ENCODE data around the gene KCNJ16.

DNA sequence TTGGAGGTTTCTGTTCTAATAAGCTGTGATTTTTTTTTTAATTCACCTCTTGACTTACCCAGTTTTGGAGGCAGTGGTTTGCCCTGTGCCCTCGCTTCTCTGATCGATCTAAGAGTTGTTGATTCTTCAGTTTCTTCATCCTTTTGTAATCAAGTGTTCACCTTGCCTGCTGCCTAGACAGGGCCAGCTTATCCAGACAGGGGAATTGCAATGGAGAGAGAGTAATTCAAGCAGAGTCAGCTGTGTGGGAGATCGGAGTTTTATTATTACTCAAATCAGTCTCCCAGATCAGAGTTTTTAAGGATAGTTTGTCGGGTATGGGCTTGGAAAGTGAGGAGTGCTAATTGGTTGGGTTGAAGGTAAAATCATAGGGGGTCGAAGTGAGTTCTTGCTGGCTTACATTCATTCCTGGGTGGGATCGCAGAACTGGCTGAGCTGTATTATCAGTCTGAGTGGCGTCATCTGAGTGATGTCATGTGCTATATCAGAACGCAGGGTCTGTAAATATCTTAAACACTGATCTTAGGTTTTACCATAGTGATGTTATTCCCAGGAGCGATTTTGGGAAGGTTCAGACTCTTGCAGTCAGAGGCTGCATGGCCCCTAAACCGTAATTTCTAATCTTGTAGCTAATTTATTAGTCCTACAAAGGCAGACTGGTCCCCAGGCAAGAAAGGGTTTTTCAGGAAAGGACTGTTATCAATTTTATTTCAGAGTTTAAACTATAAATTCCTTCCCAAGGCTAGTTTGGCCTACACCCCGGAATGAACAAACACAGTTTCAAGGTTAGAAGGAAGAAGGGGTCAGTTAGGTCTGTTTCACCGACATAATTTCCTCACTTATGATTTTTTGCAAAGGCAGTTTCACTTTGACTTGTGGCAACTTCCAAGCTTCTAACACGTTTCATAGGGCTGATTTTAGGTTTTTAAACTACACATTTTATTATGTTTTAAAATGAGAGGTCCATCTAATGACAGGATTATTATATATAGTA, 21.5 kb upstream of the KCNJ16 start:
- TF ChIP-seq FOXM1 (IDR thresholded peaks at IDR 0.05; ENCODE audit: borderline replicate concordance, low read depth) (no peak), EGR1 (IDR thresholded peaks at IDR 0.05) (no peak), TAF1 (IDR thresholded peaks at IDR 0.05; ENCODE audit: low read depth) (no peak), CREB1 (IDR thresholded peaks at IDR 0.05; ENCODE audit: low read depth) (no peak), YY1 (IDR thresholded peaks at IDR 0.05; ENCODE audit: low read depth) (no peak), MAX (IDR thresholded peaks at IDR 0.05) (no peak), CEBPB (IDR thresholded peaks at IDR 0.05) (no peak)
- TF ChIP-seq, protein P1, sequence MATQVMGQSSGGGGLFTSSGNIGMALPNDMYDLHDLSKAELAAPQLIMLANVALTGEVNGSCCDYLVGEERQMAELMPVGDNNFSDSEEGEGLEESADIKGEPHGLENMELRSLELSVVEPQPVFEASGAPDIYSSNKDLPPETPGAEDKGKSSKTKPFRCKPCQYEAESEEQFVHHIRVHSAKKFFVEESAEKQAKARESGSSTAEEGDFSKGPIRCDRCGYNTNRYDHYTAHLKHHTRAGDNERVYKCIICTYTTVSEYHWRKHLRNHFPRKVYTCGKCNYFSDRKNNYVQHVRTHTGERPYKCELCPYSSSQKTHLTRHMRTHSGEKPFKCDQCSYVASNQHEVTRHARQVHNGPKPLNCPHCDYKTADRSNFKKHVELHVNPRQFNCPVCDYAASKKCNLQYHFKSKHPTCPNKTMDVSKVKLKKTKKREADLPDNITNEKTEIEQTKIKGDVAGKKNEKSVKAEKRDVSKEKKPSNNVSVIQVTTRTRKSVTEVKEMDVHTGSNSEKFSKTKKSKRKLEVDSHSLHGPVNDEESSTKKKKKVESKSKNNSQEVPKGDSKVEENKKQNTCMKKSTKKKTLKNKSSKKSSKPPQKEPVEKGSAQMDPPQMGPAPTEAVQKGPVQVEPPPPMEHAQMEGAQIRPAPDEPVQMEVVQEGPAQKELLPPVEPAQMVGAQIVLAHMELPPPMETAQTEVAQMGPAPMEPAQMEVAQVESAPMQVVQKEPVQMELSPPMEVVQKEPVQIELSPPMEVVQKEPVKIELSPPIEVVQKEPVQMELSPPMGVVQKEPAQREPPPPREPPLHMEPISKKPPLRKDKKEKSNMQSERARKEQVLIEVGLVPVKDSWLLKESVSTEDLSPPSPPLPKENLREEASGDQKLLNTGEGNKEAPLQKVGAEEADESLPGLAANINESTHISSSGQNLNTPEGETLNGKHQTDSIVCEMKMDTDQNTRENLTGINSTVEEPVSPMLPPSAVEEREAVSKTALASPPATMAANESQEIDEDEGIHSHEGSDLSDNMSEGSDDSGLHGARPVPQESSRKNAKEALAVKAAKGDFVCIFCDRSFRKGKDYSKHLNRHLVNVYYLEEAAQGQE (IDR thresholded peaks at IDR 0.05; ENCODE audit: low read depth), result no peak
